CD4-positive, alpha-beta T cell treated with Interleukin-21 for 1 hour (primary cell): ENCODE results near the gene POU2AF3.

ENCODE experiments used
- DNase-seq: peaks from one replicate; pipeline ENCODE4 v3.0.0-alpha.2; 2020

POU2AF3 gene

DNA sequence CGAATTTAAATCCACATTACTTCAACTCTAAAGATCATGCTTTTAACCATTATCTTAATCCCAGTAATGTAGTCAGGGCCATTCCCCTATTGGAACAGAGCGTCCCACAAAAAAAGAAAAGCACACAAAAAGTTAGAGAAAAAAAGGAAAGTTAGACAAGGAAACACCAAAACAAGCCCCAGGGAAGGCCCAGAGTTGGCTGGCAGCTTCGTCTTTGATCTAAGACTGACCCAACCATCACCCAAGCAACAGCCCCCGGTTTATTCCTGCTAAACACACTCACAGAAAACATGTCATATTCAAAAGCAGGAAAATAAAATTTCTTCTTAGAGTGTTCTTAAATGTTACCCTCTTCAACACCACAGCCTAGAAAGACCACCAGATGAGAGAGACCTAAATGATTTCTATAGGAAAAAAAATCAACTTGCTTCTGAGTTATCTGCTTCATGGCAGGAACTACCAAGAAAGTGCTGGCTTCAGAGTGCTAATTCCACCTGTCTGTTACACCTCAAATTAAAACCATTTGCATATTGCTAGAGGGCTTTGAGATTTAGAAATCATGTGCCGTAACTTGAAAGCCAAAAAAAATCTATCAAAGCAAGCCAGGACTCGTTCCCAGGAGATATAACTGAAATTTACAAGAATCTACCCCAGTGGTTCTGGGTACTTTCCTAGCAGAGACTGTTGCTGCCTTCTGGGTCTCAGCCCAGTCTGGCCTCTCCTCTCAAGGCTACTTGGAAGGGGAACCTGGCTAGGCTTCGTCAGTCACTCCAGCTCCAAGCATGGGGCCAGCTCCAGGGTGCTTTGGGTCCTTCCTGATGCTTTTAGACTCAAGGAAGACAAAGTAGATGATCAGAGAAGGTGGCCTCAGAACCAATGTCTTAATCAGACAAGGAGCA, 31.2 kb downstream of the POU2AF3 start:
- DNase-seq = no peak

DNA sequence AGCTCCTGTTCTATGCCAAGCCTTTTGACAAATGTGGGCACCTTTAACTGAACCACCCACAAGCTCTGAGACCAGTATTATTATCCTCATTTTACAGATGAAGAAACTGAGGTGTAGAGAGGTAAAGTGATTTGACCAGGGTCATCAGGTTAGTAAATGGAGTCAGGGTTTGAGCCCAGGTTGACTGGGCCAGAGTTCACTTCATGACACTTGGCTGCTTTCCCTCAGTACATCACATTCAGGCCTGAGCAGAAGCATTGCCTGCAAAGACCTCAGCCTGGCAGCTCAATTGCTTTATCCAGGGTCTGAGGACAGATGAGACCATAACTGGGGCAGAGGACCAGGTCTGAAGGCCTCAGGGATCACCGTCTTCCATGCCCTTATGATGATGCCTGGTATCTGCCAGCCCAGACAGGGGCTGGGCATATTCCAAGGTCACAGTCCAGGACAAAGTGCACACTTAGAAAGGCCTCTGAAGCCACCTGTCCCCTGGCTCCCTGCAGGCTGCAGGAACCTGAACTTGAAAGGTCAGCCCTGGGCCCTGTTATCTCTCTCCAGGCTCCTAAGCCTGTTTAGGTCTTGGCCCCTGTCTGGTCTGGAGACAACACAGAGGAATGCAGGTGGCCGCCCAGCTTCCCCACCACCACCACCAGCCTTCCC, 32.0 kb downstream of the POU2AF3 start:
- DNase-seq = no peak

DNA sequence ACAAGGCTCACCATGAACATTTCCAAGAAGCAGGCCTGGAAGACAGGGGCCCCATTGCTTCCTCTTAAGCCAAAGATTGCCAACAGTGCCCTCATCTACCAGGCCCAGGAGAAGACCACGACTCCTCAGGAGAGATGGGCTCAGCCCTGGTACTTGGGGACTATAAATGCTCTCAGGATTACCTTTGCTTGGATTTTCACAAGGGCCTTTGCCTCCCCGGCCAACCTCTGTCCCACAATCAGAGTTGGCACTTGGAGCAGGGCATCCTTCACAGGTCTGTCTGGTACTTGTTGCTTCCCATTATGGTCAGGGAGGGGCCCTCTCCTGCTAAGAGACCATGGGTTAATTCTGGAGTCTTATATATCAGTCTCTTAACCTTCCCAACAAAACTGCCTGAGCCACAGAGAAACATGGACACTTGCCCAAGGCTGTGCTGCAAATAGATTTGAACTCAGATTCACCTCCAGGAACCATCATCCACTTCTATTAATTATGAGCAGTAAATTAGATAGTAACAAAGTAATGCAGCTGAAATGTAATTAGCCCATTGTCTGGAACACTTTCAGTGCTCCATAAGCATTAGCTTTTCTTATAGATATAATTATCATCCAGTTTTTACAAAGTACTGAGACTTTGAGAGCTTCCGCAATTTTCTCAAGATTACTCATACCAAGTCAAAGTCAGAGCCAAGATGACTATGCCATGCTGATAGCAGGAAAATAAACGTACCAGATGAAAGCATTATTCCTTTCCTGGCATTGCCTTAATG, 33.5 kb downstream of the POU2AF3 start:
- no peak for DNase-seq

DNA sequence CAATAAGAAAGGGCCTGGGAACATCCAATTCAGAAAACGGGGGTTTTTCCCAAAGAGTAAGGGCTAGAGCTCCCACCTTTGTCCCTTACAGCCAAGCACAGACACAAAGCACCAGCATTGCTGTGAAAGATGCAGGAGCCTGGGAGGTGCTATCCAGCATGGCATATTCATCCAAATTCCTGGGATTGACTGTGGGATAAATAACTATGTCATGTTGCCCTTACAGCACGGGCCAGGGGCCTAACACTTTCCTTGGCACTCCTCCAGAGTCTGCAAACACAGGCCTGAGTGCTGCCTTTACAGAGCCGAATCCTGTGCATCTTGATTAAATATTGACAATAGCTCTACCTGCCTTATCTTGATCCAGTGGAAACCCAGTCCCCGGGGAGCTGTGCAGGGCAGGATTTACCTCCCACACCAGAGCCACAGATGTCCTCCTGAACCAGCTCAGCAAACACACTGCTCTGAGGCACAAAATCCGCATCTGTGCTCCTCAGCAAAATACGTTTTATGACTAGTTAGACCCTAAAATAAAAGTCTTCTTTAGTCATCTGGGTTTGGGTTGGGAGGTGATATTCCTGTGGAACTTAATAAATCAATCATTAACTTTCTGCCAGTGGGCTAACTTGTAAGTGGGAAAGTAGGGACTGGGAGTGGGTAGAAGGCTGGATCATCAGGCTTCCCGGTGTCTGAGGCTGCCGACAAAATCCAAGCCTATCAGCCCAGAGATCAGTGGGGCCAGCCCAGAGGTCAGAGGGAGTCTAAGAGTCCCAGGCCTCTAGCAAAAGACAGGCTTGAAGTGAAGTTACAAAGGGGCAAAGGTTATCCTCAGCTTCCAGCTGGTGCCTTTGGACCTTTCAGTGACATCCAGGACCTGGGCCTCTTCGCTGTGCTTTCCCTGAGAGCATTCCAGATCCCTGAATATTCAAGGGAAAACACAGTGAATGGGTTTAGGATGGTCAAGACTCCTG, 36.5 kb downstream of the POU2AF3 start:
- DNase-seq = no peak

DNA sequence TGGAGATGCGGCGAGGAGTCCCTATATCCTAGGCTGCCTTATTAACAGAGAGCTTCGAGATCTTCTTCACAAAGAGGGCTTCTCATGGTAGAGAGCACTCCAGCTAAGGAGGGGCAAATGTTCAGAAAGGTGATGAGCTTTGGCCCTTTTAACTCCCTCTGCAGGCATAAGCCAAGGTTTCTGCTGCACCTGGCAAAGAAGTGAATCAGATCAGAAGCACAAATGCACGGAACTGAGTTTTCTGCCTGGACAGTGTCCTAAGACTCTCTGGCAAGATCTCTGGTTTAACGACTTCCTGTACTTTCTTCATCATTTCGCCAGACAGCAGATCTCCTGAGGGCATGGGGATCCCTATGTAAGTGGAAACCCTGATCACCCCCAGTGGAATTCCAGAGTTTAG, 37.2 kb downstream of the POU2AF3 start:
- no peak for DNase-seq

DNA sequence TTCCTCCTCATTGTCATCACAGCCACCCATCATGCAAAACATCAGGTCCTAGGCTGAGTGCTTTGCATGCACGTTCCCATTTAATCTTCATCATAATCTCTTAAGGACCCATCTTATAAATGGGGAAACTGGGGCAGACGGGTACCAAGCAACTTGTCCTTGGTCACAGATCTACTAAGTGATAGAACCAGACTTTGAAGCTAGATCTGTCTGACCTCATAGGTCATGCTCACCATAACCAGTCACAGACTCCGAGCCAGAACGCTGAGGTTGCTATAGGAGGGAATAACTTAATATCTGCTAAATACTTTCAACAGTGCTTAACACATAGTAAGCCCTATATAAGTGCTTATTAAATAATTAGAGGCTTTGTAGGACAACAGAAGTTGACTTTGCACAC, 37.7 kb downstream of the POU2AF3 start:
- DNase-seq = no peak

DNA sequence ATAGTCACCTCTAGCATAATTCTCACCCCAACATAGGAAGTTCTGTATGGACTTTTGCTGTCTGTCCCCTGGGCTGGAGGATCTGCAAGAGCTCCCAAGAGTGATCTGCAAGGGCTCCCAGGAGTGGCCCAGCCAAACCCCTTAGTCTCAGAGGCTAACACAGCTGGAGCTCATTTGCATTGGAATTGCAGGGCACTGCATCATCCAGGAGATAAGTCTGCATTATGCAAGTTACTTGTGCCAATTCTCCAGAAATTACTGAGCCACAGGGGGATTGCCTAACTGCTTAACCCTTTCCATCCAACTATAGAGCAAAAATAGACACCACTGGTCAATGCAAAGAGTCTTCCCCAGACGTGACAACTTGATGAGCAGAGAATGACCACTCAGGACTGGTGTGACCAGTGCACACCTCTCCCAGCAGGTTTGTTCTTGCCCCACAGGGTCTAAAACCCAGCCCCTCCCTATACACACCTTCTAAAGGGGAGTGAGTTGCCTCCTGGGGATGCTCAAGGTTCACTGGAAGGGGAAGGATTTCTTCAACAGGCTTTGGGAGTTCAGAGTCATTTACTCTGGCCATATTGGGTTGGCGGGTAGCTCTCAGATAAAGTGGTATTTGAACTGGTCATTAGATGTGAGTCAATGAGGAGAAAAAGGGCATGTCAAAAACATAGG, 38.4 kb downstream of the POU2AF3 start:
- DNase-seq = no peak

DNA sequence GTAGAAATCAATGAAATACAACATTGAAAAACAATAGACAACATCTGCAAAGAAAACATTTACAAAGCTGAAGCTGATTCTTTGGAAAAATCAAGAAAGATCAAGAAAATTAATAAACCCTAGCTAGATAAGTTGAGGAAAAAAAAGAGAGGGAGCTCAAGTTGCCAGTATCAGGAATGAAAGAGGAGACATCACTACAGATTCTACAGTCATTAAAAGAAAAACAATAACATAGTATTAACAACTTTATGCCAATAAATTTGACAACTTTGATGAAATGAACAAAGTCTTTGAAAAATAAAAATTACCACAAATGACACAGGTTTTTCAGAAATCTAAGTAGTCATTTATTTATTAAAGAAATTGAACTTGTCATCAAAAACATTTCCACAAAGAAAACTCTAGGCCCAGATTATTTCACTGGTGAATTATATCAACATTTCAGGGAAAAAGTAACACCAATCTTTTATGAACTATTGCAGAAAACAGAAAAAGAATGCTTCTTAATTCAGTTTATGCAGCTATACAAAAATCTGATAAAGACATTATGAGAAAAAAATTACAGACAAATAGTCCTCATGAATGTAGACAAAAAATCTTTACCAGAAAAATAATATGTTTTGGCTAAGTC, 41.5 kb downstream of the POU2AF3 start:
- DNase-seq = no peak

DNA sequence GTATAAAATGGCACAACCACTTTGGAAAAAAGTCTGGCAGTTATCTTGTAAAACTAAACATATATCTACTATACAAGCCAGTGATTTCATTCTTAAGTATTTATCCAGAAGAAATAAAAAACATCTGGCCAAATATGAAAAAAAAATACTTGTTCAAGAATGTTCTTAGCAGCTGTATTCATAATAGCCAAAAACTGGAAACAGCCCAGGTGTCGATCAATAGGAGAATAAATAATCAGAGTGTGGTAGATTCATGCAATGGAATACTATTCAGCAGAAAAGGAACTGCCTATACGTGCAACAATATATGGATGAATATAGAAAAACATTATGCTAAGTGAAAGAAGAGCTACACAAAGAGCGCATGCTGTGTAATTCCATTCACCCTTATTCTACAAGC, 44.0 kb downstream of the POU2AF3 start:
- no peak for DNase-seq

DNA sequence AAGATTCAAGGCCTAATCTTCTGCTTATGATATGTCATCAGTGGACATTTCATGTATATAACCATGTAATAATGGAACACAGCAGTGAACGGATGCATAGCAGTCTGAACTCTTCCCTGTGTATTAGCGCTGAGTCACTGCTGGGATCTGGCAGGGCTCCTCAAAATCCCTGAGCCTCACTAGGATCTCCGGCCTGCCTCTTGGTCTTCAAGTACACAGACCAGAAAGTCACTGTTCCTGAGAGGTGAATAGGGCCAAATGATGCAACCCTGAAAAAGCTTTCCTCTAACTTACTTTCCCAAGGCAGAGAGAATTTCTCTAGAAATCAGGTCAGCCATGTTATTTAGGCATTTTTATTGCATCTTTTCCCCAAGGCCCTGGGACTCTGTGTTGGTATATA, 45.7 kb downstream of the POU2AF3 start:
- no peak for DNase-seq

DNA sequence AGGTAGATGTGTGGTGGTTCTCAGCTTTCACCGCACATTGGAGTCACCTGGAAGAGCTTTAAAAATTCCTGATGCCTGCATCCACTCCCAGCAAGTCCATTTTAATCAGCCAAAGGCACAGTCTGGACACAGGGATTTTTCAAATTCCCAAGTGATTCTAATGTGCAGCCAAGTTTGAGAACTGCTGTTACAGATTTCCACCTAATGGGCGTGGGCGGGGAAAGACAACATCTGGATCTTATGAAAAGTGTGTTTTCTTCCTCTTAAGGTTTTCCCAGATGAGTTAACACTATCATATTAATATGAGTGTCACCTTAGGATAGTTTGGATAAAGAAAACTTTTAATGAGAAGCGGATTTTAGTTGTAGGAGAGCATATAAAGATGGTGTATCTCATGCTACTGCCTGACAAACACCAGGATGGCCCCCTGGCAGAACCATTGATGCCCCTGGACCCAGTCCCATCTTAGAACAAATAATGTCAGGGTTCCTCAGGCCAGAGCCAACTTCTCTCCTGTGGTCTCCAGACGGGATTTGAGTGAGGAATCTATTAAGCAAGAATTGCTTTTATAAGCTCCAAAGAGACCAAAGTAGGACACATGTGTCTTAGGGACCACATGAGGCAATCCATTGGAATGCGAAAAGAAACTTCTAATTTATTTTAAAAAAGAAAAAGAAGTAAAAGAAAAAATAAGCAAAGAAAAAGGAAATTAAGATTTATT, 48.8 kb downstream of the POU2AF3 start:
- DNase-seq = no peak

DNA sequence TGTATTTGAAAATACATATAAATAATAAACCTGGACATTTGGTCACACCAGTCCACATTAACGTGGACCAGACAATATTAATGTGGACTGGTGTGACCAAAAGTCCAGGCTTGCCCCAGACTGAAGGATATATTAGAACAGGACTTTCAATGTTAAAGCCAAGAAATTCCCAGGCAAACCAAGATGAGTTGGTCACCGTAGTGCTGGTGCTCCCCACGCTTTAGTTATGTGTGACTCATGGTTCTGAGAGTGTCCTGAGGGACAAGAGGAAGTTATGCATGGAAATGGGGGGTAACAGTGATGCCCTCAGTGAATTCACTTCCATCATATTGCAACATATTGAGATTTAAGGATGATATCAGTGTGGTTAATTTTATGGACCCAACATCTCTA, 49.4 kb downstream of the POU2AF3 start:
- DNase-seq = no peak

DNA sequence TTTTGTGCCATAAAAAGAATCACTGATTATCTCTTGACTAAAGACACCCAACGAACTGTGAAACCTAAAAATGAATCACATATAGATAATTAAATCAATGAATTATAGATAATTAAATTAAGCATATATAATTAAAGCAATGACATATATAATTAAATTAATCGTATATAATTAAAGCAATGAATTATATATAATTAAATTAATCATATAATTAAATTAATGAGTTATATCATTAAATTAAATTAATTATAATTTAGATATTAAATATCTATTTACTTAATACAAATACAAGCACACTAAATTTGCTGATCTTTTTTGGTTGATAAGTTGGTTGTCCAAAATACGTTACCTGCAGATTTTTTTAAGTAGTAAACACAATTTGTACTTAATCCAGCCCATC, 49.8 kb downstream of the POU2AF3 start:
- DNase-seq = no peak

DNA sequence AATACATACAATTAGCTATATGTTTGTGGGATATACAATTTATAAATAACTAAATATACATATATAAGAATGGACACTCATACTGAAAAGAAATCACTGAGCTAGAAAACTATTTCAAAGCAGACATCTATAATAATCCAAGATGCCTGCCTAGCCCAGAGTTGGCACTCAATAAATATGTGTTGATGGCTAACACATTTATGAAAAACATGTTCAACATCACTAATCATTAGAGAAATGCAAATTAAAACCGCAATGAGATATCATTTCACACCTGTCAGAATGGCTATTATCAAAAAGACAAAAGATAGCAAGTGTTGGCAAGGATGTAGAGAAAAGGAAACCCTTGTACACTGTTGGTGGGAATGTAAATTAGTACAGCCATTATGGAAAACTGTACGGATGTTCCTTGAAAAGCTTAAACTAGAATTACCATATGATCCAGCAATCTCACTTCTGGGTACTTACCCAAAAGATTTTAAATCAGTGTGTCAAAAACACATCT, 50.9 kb downstream of the POU2AF3 start:
- DNase-seq = no peak

DNA sequence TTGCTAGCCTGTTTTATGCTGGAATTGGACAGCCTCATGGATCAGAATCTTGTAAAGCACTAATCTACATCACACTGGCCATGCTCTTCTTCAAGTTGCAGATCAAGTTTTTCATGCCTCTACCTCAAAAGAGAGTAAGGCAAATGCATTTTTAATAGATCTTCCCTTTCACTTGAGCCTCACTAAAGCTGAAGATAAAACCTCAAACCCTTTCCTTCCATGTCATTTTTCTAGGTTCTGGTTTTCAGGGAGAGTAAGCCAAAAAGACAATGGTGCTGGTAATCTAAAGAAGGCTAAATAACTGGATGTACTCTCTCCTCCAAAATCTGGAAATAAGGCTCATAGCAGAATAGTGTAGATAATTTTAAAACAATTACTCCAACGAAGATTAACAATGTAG, 52.5 kb downstream of the POU2AF3 start:
- no peak for DNase-seq

DNA sequence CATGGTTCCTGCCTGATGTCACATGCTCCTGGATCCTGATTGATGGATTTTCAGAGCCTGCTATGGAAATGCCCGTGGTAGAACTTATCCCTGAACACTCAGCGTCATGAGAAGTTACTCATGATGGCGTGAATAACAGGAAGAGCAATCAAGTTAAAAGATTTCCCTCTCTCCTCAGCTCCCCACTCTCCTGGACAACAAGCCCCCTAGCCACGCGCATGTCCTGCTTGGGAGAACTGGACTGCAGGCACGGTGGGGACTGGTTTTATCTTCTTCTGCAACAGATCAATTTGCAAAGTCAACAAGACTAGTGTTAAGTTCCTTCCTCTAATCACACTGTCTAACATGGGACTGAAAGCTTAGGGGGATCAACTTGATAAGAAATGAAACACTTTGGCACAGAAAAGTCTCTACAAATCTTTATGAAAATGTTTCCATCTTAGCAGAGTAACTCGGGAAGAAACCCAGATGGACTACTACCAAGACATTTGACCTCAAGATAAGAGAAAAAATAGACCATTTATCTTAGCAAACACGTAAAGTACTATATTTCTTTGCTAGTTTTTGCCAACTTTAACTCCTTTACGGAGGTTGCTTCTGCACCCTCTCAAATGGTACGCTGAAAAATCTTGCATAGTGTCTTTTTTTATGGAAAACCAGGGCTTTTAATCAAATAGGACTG, 53.2 kb downstream of the POU2AF3 start:
- DNase-seq = no peak

DNA sequence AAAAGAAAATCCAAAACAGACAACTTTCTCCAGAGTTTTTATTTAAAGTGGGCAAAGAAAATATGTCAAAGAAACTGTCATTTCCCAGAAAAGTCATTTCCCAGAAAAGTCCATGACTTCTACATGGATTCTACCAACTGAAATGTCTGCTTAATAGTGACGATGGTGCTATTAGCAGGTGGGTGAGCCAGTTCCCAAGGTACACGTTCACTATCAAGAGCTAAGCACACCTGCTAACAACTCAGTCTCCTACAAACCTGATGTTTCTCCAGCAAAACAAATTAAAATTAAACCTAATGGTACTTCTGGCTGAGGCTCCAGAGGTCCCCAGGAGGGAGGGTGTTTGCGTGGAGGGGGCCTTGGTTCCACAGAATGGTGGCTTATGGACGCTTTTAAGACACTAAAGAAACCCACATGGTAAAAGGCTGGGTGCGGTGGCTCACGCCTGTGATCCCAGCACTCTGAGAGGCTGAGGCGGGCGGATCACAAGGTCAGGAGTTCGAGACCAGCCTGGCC, 53.9 kb downstream of the POU2AF3 start:
- no peak for DNase-seq

DNA sequence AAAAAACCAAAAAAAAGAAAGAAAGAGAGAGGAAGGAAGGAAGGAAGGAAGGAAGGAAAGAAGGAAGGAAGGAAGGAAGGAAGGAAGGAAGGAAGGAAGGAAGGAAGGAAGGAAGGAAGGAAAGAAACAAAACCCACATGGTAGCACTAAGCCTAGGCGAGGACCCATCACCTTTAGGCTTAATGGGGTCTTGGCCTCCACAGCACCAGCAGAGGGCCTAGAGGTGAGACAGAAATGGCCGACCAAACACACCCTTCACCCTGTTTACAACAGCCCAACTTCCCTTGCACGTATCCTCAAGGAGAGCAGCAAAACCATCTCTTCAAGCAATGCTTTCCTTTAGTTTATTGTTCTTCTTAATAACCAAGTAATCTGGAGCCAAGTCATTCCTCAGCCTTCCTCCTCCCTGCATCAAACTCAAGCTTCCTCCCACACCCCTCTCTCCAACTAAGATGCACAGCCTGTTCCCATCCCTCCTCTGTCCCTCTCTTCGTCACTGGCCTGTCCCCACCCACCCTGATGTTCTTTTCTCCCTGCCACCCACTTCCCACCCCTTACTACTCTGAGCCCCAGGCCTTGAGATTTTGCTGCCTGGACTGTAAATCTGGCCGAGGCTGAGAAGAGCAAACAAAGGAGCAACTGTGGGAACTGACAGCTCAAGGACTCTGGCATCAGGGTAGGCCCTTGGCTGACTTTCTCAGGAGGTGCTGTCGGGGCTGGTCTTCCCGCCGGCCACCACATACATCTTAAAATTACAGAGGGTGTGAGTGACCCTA, 54.8 kb downstream of the POU2AF3 start:
- DNase-seq = no peak
